Dermis microvascular lymphatic vessel endothelial cell (primary cell): ENCODE results near the gene WBP4. TPM values are rescaled to one million over a fixed set of nuclear protein-coding genes. Genes with fewer than 3 reads are reported as not detected.

Experiments
- DNase-seq, 2 donors: peaks; one replicate each; pipeline versions ENCODE4 v3.0.0 to v3.0.0-alpha.2; 2010; ENCODE audit warnings: low read depth in 2 of 2
- total RNA-seq: library from RNA; depleted of rRNA; stranded (reverse); fragments of >200 nt; gene quantifications from 2 replicates; pipeline ENCODE4 v1.2.1, GENCODE V29; 2014

The WBP4 gene
- total RNA-seq, 1 donor from 2014 or later = 4.7 TPM

DNA sequence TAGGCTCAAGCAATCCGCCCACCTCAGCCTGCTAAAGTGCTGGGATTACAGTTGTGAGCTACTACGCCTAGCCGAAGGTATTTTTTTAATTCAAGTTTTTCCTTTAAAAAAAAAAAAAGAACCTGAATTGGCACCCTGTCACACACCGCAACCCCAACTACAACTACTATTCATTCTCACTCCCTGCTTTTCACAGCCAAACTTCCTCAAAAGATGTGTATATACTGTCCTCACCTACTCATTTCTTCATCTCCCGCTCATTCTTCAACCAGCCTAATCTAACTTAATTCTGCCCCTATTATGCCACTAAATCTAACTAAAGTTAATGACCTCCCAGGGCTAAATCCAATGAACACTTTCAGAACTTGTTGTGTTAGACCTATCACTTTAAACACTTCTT, 12.7 kb upstream of the WBP4 start:
- no peak for DNase-seq

DNA sequence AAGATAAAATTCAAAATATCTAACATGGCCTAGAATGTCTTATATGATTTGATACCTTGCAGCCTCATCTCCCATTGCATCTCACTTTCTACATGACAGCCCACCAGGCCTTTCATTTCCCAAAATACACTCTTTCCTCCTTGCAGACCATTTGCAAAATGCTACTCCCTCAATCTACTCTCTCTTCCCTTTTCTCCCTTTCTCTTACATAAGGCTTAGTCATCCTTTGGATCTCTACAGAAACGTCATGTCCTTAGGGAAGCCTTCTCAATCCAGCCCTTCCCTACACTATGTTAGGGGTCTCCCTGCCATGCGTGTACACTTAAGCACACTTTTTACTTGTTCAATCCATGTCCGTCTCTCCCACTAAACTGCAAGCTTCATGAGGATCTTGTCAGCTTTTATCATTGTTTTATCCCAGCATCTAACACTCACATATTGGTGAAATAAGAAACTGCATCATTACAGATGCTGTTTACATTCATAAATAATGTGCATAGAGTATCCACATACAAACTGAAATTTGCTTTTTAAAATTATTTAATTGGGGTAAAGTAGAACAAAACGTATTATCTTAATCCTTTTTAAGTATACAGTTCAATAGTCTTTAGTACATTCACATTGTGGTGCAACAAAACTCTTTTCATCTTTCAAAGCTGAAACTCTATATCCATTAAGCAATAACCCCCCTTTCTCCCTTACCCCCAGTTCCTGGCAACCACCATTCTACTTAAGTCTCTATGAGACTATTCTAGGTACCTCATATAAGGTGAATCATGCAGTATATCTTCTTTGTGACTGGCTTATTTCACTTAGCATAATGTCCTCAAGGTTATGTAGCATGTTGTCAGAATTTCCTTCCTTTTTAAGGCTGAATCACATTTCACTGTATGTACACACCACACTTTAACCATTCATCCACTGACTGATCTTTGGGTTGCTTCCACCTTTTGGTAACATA, 11.5 kb upstream of the WBP4 start:
- peak in 1 of 2 donors; percentile 80 for DNase-seq

DNA sequence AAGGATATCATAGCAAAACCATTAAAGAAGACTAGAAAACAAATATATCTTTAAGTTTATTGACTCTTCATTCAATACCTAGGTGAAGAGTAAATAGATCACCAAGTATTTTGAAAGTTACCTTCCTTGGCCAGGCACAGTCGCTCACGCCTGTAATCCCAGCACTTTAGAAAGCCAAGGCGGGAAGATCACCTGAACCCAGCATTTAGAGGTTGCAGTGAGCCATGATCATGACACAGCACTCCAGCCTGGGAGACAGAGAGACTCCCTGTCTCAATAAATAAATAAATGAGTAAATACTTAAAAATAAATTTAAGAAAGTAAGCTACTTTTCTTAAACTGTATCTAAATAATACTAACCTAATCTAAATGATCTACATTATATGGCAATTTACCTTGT, 8.9 kb upstream of the WBP4 start:
- no peak for DNase-seq

DNA sequence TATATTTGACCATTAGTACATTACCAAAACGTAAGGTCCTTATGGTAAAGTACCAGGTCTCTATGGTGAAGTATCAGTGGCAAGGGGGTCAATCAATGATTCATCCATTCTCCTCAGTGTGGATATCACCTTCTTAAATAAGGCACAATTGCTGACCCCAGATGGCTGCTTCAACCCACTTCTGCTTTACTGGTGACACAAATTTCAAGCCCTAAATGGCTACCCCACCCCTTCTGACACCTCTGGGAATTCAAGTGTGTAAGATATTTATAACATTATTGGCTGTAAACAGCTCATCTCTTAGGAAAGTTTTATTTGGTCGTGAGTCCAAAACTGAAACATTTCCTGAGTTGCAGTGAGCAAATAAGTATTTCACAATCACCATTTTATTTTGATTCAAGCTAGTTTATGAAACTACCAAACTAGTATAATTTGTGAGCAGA, 7.9 kb upstream of the WBP4 start:
- DNase-seq = peak; percentile 30 to 54

DNA sequence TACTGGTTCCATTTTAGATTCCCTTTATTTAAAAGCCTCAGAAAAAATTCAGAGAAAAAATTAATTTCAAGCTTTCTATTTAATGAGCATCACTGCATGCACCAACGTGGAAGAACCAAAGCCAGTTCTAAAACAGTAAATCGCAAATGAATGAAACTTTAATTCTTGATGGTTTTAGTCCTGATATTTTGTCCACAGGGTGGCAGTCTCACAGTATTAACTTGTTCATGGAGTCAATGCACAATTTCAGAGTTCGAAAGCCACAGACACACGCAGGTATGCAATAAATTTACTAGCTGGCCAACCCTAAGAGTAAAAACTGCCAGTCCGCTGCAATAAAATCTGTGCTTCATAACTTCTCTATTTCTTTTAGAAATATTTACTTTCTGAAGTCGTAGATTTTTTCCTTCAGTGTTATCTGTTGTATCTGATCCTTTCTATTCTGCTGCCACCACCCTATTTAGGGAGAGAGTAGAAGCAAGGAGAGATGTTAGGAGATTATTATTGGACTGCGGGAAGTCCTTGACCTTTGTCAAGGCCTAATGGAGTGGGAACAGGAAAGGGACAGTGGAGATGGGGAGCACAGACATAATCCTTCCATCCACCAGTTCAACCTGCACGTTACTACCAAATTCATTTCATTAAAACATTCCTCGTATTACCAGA, 7.0 kb upstream of the WBP4 start:
- DNase-seq = peak; percentile 60 to 70

DNA sequence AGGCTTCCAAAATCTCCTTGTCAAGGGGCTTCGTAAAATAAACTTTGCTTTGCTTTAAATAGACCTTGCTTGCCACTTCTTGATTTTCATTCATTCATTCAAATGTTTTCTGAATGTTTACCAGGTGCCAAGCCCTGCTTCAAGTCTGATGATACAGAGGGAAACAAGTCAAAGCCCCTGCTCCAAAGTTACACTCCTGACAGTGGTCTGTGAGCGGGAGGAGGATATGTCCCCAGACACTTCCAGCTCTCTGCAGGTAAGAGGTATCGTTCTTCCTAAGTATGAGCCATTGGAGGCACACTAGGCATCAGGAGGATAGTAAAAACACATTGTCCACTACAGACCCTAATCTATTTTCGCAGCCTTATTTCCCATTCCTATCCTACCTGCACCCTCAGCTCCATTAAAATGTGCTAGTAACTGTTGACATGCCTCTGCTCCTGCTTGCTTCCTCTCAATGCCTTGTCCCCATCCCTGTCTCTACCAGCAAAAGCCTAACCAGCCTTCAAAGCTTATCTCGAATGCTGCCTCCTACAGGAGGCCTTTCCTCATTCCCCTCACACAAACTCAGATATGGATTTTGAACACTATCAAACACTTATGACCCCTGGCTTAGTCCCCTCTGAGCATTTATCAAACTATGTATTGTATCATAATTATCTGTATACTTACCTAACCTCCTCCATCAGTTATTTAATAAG, 6.2 kb upstream of the WBP4 start:
- DNase-seq = no peak

DNA sequence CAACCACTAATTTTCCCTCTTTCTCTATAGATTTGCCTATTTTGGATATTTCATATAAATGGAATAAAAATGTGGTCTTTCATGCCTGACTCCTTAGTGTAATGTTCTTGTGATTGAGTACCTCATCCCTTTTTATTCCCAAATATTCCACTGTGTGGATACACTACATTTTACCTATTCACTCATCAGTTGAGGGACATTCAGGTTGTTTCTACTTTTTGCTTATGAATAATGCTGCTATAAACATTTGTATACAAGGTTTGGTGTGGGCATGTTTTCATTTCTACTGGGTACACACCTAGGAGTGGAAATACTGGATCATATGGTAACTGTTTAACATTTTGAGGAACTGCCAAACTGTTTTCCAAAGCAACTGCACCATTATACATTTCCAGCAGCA, 5.1 kb upstream of the WBP4 start:
- no peak for DNase-seq

DNA sequence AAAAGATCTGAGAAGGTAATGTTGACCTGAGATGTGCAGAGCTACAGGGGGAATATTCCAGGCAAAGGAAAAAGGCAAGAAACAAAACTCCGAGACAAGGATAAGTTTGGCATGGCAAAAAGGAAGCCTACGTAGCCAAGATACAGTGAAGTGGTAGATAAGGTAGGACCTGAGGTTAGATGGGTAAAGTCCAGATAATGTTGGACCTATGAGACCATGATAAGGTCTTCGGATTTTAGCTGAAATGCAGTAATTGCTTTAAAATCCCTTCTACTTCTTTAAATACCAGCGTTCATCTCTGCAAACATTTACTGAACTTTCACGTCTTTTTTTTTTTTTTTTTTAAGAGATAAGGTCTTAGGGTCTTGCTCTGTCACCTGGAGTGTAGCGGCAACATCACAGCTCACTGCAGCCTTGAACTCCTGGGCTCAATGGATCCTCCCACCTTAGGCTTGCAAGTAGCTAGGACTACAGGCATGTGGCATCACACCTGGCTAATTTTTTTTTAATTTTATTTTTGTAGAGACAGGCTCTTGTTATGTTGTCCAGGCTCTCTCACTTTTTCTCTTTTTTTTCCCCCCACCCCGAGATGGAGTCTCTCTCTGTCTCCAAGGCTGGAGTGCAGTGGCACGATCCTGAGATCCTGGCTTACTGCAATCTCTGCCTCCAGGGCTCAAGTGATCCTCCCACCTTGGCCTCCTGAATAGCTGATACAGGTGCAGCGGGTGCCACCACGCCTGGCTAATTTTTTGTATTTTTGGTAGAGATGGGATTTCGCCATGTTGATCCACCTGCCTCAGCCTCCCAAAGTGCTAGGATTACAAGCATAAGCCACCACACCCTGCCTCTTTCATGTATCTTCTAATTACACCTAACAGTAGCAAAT, 4.2 kb upstream of the WBP4 start:
- DNase-seq = no peak

DNA sequence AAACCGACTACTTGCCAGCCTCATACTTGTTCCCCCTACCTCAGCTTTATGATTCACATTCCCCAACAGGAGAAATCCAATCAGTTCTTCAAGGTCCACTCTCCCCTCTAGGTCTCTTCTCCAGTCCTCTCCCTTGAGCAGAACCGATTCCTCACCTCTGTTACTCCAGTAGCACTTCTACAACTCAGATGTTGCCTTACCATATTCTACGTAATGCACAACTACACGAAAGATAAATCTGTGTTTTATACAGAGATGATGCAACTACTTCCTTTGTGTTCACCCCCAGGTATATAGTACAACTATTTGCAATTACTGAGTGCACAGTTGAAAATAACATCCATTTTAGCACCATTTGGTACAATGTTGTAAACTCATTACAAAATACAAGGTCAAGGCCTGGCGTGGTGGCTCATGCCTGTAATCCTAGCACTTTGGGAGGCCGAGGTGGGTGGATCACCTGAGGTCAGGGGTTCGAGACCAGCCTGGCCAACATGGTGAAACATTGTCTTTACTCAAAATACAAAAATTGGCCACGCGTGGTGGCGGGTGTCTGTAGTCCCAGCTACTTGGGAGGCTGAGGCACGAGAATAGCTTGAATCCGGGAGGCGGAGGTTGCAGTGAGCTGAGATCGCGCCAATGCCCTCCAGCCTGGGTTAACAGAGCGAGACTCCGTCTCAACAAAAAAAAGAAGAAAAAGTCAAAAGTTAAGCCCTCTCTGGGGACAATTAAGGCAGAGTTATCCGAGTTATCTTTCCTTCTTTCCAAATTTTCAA, 2.8 kb upstream of the WBP4 start:
- no peak for DNase-seq

DNA sequence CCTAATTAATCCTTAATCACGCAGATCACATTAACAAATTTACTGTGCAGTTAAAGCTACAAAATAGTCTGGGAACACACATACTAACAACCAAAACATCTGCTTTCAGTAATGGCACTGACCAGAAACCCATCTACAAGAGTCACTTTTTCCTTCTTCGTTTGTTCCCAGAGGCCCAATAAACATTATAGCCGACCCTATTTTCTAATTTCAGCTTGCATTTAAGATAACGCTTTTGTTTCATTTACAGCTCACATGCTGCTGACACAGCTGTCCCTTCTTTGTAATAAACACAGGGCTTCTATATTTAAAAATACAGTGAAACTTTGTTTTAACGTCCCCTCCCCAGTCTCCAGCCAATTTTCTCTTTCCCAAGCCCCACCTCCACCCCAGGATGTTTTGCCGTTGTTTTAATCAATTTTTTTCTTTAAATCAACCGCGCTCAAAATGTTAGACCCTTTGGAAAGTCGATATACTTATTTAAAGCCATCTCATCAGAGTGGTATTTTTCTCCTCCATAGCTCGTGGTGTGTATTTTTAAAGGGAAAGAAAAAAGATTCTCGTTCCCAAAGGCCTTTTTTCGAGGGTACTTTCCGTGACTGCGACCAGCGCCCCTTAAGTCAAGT, 1.7 kb upstream of the WBP4 start:
- DNase-seq = peak in 1 of 2 donors; percentile 57

DNA sequence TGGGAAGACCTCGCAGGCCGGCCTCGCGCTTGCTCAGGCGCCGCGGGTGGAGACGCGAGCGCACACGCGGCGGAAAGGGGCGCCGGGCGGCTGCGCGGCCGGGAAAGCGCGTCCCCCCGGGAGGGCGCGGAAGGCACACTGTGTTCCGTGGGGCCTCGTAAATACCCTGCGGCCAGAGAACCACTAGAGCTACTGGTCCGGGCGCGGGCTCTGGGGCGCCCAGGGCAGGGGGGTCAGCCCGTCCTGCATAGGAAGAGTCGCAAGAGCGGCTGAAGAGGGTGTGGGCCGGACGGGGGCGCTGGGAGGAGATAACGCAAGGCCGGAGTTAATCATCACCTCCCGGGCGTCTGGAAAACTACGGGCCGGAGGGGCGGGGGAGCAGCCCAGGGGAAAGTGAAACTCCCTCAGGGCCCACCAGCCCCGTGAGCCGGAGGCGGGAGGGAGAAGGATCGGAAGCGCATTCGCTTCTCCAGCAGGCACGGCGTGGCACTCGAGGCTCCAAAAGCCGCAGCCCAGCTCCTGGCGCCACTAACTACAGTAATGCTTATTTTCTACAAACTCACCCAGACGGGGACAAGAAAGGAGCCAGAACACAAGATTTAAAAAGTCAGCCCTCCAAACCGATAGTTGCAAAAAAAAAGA, 1.1 kb upstream of the WBP4 start:
- DNase-seq = peak; percentile 72 to 92

DNA sequence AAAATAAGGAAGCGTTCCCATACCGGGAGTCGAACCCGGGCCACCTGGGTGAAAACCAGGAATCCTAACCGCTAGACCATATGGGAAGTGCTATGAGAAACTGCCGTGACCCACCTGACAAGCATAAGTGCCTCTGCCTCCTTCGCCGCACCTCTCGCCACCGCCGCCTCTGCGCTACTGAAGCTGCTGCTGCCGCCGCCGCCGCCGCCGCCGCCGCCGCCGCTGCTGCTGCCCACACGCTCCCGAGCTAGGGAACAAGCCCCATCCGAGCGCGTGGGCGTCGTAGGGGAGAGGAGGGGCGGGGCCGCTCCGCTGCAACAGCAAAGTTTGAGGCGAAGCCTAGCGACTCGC, 610 bp upstream of the WBP4 start:
- DNase-seq = peak; percentile 37 to 86

DNA sequence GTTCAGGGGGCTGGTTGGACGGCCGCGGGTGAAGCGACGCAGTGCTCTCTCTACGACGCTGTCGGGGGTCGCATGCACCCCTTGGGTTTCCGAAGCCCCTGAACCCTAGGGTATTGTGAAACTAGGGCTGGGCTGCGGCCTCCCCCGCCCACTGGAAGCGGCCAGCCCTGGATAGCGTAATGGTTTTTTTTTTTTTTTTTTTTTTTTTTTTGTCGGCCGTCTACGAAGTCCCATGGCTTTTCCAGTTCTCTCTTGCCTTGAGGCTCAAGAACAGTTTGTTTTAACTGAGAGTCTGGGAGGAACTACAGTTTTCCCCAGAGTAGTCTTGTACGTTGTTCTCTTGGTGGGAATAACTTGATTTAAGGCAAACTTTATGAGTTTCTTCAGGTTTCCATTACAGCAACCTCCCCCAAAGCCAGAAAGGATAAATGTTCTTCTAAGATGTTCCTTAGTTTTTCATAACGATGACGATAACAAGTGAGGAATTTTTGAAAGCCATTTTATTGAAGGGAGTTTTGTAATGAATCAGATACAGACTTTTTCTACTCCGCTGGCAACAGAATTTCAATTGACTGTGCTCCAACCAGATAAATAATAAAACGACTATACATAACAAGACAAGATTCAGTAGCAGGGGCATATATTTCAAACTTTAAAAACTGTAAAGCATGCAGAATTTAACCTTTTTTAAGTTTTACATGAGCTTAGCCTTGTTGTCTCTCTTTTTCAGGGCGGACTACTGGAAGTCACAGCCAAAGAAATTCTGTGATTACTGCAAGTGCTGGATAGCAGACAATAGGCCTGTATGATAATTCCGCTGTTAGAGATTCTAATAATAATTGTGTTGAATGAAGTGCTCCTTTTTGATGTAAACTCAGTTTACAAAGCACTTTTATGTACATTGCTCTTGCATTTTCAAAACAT, 867 bp downstream of the WBP4 start:
- DNase-seq = peak; percentile 52 to 79

DNA sequence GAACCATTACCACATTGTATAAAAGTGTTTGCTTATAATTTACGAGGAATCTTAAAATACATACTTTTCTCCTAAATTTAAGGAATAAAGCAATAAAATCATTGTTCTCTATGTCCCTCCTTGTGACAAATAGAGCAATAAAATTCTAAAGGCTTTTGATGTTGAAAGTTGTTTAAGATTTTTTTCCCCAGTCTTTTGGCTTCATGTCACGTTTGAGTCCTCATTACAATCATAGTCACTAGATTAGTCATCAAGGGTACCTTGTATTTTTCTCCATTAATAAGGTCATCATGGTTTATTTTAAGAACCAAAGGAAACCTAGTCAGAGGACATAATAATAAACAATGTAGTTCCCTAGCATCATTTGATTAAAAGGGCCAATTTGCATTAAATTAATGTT, 3.2 kb downstream of the WBP4 start:
- DNase-seq = peak in 1 of 2 donors; percentile 76

DNA sequence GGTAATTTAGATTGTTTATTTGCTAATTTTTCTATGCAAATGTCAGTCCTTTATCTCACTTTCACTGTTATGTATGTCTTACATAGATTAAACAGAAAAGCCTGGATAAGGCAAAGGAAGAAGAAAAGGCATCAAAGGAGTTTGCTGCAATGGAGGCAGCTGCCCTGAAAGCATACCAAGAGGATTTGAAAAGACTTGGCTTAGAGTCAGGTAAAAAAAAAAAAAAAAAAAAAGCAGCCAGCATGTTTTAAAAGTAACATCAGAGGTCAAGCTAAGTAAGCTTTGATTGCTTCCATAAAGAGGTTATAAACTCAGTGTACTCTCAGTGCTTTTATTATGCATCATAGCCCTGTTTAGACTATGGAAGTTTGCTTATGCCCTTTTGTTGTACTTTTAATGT, 3.8 kb downstream of the WBP4 start:
- peak in 1 of 2 donors; percentile 61 for DNase-seq

DNA sequence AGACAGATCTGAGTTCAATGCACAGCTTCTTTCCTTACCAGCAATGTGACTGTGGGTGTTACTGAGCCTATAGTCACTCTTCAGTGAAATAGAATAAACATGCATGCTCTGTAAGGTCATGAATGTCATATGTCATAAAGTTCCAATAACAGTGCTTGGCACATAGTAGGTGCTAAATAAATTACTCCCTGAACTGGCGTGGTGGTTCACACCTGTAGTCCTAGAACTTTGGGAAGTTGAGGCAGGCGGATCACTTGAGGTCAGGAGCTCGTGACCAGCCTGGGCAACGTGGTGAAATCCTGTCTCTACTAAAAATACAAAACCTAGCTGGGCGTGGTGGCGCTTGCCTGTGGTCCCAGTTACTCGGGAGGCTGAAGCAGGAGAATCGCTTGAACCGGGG, 13.2 kb downstream of the WBP4 start:
- DNase-seq = no peak

DNA sequence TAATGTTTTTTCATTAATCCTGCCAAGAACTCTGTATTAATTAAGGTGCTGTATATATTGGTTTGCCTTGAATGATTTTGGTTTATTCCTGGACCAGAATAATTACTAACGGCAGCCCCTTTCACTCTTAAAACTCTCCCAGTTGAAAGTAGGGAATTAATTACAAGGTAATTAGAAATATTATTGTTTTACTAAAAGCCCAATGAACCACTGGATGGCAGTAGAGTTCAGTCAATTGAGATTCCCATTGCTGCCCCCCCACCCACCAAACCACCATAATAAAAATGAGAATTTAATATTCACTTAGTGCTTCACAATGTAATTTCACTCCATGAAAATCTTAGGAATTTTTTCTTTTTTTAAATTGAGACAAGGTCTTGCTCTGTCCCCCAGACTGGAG, 13.7 kb downstream of the WBP4 start:
- peak in 1 of 2 donors; percentile 62 for DNase-seq

DNA sequence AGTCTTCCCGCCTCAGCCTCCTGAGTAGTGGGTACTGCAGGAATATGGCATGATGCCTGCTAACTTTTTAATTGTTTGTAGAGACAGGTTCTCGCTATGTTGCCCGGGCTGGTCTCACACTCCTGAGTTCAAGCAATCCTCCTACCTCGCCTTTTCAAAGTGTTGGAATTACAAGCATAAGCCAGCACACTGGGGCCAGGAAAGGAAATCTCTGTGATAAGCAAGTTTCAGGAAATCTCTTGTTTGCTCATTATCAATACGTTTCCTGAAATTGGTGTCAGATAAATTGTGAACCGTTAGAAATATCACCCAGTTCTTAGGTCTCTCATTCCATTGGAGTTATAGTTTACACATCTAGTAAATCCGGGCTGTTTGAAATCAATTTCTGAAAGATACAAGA, 14.2 kb downstream of the WBP4 start:
- DNase-seq = peak in 1 of 2 donors; percentile 36
